HEK293 (cell line): ENCODE data around the gene ZNRF1.
A peak's percentile ranks its signal among the peaks of the same experiment; 100 is the strongest.

Experiments used
- BCL11B ChIP-seq: fragments of 450-650 bp; formaldehyde crosslinking; IDR thresholded peaks from 2 replicates; pipeline ENCODE4 v1.5.1; 2016; ENCODE audit warnings: low read depth, missing biosample characterization, missing genetic modification characterization
- CTCF ChIP-seq: fragments of 450-650 bp; formaldehyde crosslinking; IDR thresholded peaks from 2 replicates; pipeline ENCODE4 v1.5.1; 2016; ENCODE audit warnings: missing biosample characterization, missing genetic modification characterization
- GLI2 ChIP-seq: fragments of 450-650 bp; formaldehyde crosslinking; IDR thresholded peaks from 2 replicates; pipeline ENCODE4; 2017; ENCODE audit warnings: missing biosample characterization, missing genetic modification characterization, low read depth, borderline replicate concordance
- KLF17 ChIP-seq: fragments of 450-650 bp; formaldehyde crosslinking; IDR thresholded peaks from 2 replicates; pipeline ENCODE4 v1.5.1; 2016; ENCODE audit warnings: missing biosample characterization, missing genetic modification characterization
- KLF8 ChIP-seq: fragments of 450-650 bp; formaldehyde crosslinking; IDR thresholded peaks from 2 replicates; pipeline ENCODE4 v1.5.1; 2016; ENCODE audit warnings: missing biosample characterization, missing genetic modification characterization
- TSHZ1 ChIP-seq: fragments of 450-650 bp; formaldehyde crosslinking; IDR thresholded peaks from 2 replicates; pipeline ENCODE4 v1.5.1; 2016; ENCODE audit warnings: missing biosample characterization, missing genetic modification characterization, borderline replicate concordance
- ZBTB17 ChIP-seq: fragments of 450-650 bp; formaldehyde crosslinking; IDR thresholded peaks from 2 replicates; pipeline ENCODE4 v1.5.1; 2016; ENCODE audit warnings: missing biosample characterization, missing genetic modification characterization
- ZBTB21 ChIP-seq: fragments of 450-650 bp; formaldehyde crosslinking; IDR thresholded peaks from 2 replicates; pipeline ENCODE4 v1.5.1; 2017; ENCODE audit warnings: missing biosample characterization, missing genetic modification characterization
- ZBTB26 ChIP-seq: fragments of 450-650 bp; formaldehyde crosslinking; optimal IDR thresholded peaks from 2 replicates; pipeline ENCODE3; 2016; ENCODE audit warnings: missing biosample characterization, mild to moderate bottlenecking, missing genetic modification characterization
- ZNF169 ChIP-seq: fragments of 450-650 bp; formaldehyde crosslinking; IDR thresholded peaks from 2 replicates; pipeline ENCODE4 v1.5.1; 2016; ENCODE audit warnings: missing biosample characterization, missing genetic modification characterization
- ZNF18 ChIP-seq: fragments of 450-650 bp; formaldehyde crosslinking; IDR thresholded peaks from 2 replicates; pipeline ENCODE4 v1.5.1; 2016; ENCODE audit warnings: missing biosample characterization, missing genetic modification characterization
- ZNF274 ChIP-seq, 2 experiments: fragments of 200-500 bp in 1 of 2; fragments of 450-650 bp in 1 of 2; sonication (Bioruptor generic) in 1 of 2; formaldehyde crosslinking in 1 of 2; IDR thresholded peaks; 2 replicates each; pipeline versions ENCODE4 v1.5.1 to v1.6.1; 2014 to 2016; ENCODE audit warnings: borderline replicate concordance in 1 of 2, inconsistent platforms in 1 of 2, low read length in 1 of 2, missing biosample characterization in 1 of 2, missing genetic modification characterization in 1 of 2
- ZNF280D ChIP-seq: fragments of 450-650 bp; formaldehyde crosslinking; IDR thresholded peaks from 2 replicates; pipeline ENCODE4 v1.5.1; 2016; ENCODE audit warnings: missing biosample characterization, missing genetic modification characterization
- ZNF404 ChIP-seq: fragments of 450-650 bp; formaldehyde crosslinking; IDR thresholded peaks from 2 replicates; pipeline ENCODE4 v1.5.1; 2017; ENCODE audit warnings: missing biosample characterization, missing genetic modification characterization
- ZNF473 ChIP-seq: fragments of 450-650 bp; formaldehyde crosslinking; IDR thresholded peaks from 2 replicates; pipeline ENCODE4 v1.5.1; 2017; ENCODE audit warnings: missing biosample characterization, missing genetic modification characterization
- ZNF513 ChIP-seq: fragments of 450-650 bp; IDR thresholded peaks from 2 replicates; pipeline ENCODE4 v1.5.1; 2018; ENCODE audit warnings: missing biosample characterization, missing genetic modification characterization
- ZNF530 ChIP-seq: fragments of 450-650 bp; formaldehyde crosslinking; IDR thresholded peaks from 2 replicates; pipeline ENCODE4 v1.5.1; 2016; ENCODE audit warnings: low read depth, missing biosample characterization, missing genetic modification characterization
- ZNF585B ChIP-seq: fragments of 450-650 bp; formaldehyde crosslinking; IDR thresholded peaks from 2 replicates; pipeline ENCODE4 v1.5.1; 2016; ENCODE audit warnings: missing biosample characterization, missing genetic modification characterization
- ZNF610 ChIP-seq: fragments of 450-650 bp; formaldehyde crosslinking; IDR thresholded peaks from 2 replicates; pipeline ENCODE4 v1.5.1; 2016; ENCODE audit warnings: missing biosample characterization, missing genetic modification characterization, borderline replicate concordance
- ZNF76 ChIP-seq: fragments of 450-650 bp; formaldehyde crosslinking; IDR thresholded peaks from 2 replicates; pipeline ENCODE4; 2016; ENCODE audit warnings: low read depth, missing biosample characterization, missing genetic modification characterization, borderline replicate concordance
- ZNF777 ChIP-seq: fragments of 450-650 bp; formaldehyde crosslinking; IDR thresholded peaks from 2 replicates; pipeline ENCODE4 v1.5.1; 2017; ENCODE audit warnings: missing biosample characterization, missing genetic modification characterization, borderline replicate concordance
- ZSCAN4 ChIP-seq: fragments of 450-650 bp; formaldehyde crosslinking; IDR thresholded peaks from 2 replicates; pipeline ENCODE4 v1.5.1; 2017; ENCODE audit warnings: missing biosample characterization, missing genetic modification characterization

Gene ZNRF1

GRCh38 chr16:74984529-74985296, 14.1 kb upstream of the ZNRF1 start, which contains the start of gene WDR59 (continued):
- TF ChIP-seq TSHZ1 (tag by site-specific recombination), result no peak
- TF ChIP-seq ZNF169 (tag by site-specific recombination), result no peak
- TF ChIP-seq ZSCAN4, result no peak
- TF ChIP-seq ZNF18 (tag by site-specific recombination), result no peak
- peak; percentile 45; the same call in 1 of the 2 replicates for TF ChIP-seq CTCF (tag by site-specific recombination)
- TF ChIP-seq KLF8 (tag by site-specific recombination), result peak; percentile 79; the same call in 1 of the 2 replicates
- peak; percentile 96 for TF ChIP-seq ZNF777
- peak; percentile 87 for TF ChIP-seq ZBTB26 (tag by site-specific recombination)
- TF ChIP-seq KLF17, result peak; percentile 54; the same call in 1 of the 2 replicates
- TF ChIP-seq ZNF76 (tag by site-specific recombination), result no peak
- no peak for TF ChIP-seq ZNF513 (tag by site-specific recombination)
- TF ChIP-seq ZNF404 (tag by site-specific recombination), result no peak
- TF ChIP-seq GLI2 (tag by site-specific recombination), result no peak
- no peak for TF ChIP-seq ZNF280D (tag by site-specific recombination)
- no peak for TF ChIP-seq ZNF585B (tag by site-specific recombination)
- TF ChIP-seq ZNF473, result no peak
- TF ChIP-seq ZBTB21, result no peak
- TF ChIP-seq ZNF274 (IDR thresholded peaks at IDR 0.05; ENCODE audit: low read length), result no peak
- no peak for TF ChIP-seq ZNF274 (tag by site-specific recombination; IDR thresholded peaks at IDR 0.05; ENCODE audit: borderline replicate concordance)
- no peak for TF ChIP-seq ZNF610 (tag by site-specific recombination)
- TF ChIP-seq ZNF530 (tag by site-specific recombination), result no peak
- TF ChIP-seq ZBTB17 (tag by site-specific recombination), result peak; percentile 54; the same call in 1 of the 2 replicates
- no peak for TF ChIP-seq BCL11B
